AG08395 (cell line): ENCODE results near the gene FAM118A.
A peak's percentile ranks its signal among the peaks of the same experiment; 100 is the strongest.
"Not testable (repeated sequence)": the region's sequence is repeated elsewhere in the genome, so short reads cannot be mapped to it uniquely, and the experiment has no call there.

Experiments
- DNase-seq: peaks from one replicate; pipeline ENCODE4 v3.0.0; 2012; ENCODE audit warnings: mixed read lengths, low spot score

FAM118A gene

DNA sequence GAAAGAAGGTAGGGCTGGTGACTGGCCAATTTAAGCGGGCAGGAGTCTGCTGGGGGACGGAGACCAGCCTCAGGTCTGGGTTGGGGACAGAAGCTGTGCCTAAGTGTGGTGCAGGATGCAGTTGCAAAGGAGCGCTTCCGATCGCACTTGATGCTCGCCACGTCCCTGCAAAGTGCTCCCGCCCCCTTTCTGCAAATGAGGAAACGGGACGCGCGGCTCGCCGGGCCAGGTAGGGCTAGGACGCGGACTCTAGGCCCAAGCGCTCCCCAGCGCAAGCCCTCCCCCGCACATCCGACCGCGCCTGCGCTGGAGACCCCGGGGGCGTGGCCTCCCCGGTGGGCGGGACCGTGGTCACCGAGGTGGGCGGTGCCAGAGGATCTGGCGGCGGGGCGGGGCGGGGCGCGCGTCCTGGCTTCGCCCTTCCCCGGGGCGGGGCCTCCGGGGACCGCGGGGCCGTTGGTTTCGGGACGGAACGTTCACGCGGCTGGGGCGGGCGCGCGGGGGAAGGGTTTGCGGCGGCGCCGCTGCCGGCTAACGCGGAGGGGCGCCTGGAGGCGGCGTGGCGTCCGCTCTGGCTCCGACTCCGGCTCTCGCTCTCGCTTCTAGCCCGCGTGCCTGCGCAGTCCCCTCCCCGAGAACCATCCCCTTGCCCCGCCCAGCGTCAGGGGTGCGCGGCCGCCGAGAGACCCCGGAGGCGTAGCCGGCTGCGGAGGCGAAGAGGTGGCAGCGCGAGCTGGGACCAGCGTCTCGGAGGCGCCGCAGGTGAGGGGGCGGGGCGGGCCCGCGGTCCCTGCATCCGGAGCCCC is at the start of gene FAM118A:
Gene FAM118A, plus strand, starts transcription at position 513 of the 806 bp plus-strand sequence. CDS start 12,446 bp downstream, outside the sequence.
- DNase-seq = peak; percentile 98

DNA sequence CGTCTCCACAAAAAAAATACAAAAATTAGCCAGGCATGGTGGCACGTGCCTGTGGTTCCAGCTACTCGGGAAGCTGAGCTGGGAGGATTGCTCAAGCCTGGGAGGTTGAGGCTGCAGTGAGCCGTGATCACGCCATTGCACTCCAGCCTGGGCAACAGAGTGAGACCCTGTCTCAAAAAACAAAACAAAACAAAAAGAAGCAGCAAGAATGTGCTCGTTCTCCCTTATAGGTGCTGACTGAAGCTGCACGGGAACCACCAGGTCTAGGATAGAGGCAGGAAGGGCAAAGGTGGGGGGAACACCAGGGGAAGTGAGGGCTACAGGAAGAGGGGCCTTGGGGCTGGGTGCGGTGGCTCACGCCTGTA is 49.4 kb upstream of the FAM118A start:
- DNase-seq = not testable (repeated sequence)

- DNase-seq = no peak
Observed at GRCh38 chr22:45261407-45262088, 48.2 kb upstream of the FAM118A start.

- no peak for DNase-seq
Observed at GRCh38 chr22:45262195-45262930, 47.4 kb upstream of the FAM118A start.

DNA sequence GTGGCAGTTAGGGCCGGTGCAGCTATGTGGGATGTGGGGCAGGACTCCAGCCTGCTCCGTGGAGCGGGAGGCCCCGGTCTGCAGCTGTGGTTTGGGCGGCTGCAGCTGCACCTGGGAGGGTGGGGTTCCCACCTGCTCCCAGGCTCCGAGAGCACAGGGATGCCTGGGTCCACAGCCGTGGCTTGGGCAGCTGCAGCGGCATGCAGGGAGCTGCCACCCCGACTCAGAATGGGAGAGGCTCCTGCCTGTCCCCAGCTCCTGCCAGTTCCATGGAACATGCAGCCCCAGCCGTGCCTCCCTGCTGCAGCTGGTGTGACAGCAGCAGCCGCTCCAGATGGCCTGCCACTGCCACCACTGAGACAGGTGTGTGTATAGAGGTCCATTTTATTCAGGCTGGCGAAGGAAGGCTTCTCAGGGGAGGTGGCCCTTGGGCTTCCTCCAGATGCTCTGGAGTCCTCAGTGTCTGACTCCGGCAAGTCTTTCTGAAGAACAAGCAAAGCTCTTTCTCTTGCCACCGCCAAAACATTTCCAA is 46.7 kb upstream of the FAM118A start:
- DNase-seq = no peak

DNA sequence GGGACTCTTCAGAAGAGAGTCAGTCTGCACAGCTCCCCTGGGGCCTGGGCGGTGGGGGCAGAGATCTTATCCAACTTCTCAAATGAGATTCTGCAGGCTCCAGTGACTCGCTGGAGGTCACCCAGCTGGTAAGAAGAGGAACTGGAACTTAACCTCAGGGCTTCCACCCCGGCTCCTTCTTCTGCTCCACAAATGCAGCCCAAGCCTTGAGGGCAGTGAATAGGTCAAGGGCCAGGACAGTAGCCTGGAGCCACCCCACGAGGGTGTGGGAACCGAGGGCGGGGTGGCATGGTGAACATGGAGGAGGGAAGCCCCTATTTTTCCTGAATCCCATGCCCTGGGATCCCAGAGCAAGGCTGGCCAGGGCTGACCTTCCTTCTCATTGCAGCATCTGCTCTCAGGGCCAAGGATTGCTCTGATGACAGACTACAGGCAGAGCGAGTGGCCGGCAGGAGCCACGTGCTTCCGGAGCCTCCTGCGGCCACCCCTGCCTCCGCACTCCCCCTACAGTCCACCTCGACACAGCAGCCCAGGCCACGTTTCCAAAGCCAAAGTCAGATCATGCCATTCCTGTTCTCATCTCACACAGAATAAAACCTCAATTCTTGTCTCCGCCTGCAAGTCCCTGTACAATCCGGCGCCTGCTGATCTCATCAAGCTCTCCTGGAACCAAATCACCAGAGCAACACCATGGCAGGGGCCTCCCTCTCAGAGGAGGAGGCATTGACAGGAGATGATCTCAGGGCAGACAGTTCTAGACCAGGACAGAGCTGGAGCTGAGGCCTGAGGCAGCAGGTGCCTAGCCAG is 46.1 kb upstream of the FAM118A start:
- peak; percentile 95 for DNase-seq

- no peak for DNase-seq
Observed at GRCh38 chr22:45265535-45265934, 44.2 kb upstream of the FAM118A start.

DNA sequence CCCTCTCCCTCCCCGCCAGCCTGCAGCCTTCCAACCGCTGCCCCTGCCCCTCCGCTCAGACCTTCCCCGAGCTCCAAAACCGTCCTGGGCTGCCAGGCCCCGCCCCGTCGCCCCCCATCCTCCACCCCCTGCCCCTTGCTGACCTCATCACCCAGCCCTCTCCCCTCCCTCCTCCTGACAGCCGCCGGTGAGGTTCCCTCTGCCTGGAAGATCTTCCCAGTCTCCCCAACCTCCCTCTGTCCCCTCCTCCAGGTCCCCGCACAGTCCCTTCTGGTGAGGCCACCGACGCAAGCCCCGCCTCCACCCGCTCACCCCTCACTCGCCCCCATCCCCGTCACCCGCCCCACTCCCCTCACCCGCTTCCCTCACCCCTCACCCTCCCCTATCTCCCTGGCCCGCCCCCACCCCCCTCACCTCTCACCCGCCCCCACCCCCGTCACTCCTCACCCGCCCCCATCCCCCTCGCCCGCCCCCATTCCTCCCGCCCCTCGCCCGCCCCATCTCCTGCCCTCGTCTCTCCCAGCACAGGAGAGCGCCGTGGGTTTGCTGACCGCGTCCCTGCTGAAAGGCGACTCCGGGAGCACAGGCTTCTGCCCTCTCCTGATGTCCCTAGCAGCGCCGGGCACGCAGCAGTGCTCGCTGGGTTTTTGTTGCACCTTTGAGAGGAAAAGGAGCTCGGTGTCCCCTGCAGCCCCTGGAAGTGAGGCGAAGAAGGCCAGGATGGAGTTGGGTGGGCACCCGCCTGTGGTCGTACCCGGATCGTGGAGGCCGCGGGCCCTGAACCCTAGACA is 41.4 kb upstream of the FAM118A start:
- no peak for DNase-seq

GRCh38 chr22:45268958-45269844 is 40.5 kb upstream of the FAM118A start:
- peak; percentile 86 for DNase-seq

GRCh38 chr22:45270095-45271020 is 39.4 kb upstream of the FAM118A start:
- no peak for DNase-seq

- no peak for DNase-seq
Observed at GRCh38 chr22:45271667-45272201, 38.0 kb upstream of the FAM118A start.

DNA sequence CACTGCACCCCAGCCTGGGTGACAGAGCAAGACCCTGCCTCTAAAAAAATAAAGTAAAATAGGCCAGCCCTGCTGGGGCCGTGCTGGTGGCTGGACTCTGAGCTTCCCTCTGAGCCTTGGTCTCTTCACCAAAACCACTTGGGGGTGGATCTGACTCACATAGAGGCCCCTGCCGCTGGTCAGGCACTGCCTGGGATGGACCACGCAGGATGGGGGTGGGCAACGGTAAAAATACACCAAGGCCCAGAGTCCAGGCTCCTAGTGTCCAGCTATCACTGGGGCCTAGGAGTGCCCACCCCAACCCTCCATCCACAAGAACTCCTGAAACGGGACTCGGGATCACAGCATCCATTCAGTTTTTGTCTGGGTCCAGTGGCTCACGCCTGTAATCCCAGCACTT is 37.2 kb upstream of the FAM118A start:
- no peak for DNase-seq

- DNase-seq = no peak
Observed at GRCh38 chr22:45273452-45274075, 36.2 kb upstream of the FAM118A start.

DNA sequence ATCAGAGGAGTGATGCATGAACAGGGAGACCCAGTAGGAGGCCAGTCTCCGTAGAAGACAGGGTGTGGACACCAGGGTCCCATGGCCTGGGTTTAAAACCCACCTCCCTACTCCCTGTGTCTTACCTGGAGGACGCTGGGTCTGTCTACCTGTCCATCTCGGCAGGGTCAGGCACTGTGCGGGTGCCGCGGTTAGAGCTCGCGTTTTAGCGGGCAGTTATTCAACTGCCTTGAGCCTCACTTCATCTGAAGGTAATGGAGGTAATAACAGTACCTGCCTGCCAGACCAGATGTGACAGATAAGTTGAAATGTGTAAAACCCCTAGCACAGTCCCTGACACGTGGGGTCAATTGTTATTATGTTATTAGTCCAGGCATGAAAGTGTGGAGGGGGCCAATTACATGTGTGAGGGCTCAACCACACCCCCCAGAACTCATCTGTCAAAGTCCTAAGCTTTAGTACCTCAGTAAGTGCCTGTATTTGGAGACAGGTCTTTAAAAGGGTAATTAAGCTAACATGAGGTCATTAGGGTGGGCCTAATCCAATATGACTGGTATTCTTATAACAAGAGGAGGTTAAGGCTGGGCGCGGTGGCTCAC is 33.1 kb upstream of the FAM118A start:
- DNase-seq = no peak

- not testable (repeated sequence) for DNase-seq
Observed at GRCh38 chr22:45277720-45278119, 32.0 kb upstream of the FAM118A start.

- DNase-seq = no peak
Observed at GRCh38 chr22:45278125-45278524, 31.6 kb upstream of the FAM118A start.

DNA sequence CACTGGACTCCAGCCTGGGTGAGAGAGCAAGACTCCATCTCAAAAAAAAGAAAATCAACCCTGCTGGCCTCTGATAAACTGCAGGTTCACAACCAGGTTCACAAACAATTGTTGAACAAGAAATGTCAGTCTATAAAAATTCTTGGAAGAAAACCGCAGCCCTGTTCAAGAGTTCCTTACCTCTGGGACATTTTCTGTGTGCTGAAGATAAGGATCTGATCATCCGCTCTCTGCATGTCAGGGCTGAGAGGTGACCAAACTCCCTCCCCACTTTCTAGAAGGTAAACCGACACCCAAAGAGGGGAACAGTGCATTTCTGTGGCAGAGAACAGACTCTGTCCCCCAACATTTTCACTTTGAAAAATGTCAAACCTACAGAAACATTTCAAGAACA is 29.1 kb upstream of the FAM118A start:
- DNase-seq = no peak

- DNase-seq = no peak
Observed at GRCh38 chr22:45281010-45281409, 28.7 kb upstream of the FAM118A start.
